IMR-90 (cell line): ENCODE data around the gene GALNT17. TPM values are rescaled to one million over a fixed set of nuclear protein-coding genes. Genes with fewer than 3 reads are reported as not detected.

Experiments
- ATAC-seq: fragments of 200-7000 bp; cut with Tn5 transposase; 2 replicates; pipeline ENCODE4 v1.9.1; 2020; ENCODE audit warnings: low read depth, mild to moderate bottlenecking, moderate library complexity
- BruUV-seq: library from RNA; stranded (reverse); fragments of 400-500 nt; replicated peaks from 2 replicates; lab custom pipeline; 2021; lab: Mats Ljungman, UMichigan
- CTCF ChIA-PET: fragments of 300-600 bp; formaldehyde crosslinking; extraction: SDS; loops from one replicate; lab custom pipeline; 2021; ENCODE audit warnings: antibody characterized with exemption; lab: Yijun Ruan, JAX
- POLR2A ChIA-PET: fragments of 300-600 bp; sonication (Branson Sonifier 250); formaldehyde crosslinking; loops from one replicate; lab custom pipeline; 2022; ENCODE audit warnings: antibody characterized with exemption; ENCODE audit not compliant: unreplicated experiment; lab: Charles Lee
- DNase-seq: peaks from one replicate; pipeline ENCODE4 v3.0.0; 2013
- H2AFZ ChIP-seq: replicated peaks from 2 replicates; pipeline ENCODE3; 2013; ENCODE audit warnings: low read length, mild to moderate bottlenecking; ENCODE audit not compliant: poor library complexity
- H2AK5ac ChIP-seq: 2 replicates; pipeline ENCODE4 v1.6.1; 2013; ENCODE audit warnings: low read depth, low read length, inconsistent platforms
- H2AK9ac ChIP-seq: replicated peaks from 2 replicates; pipeline ENCODE3; 2013; ENCODE audit warnings: mild to moderate bottlenecking, low read depth, low read length, moderate library complexity; ENCODE audit not compliant: poor library complexity
- H2BK120ac ChIP-seq: 2 replicates; pipeline ENCODE4 v1.6.1; 2013; ENCODE audit warnings: low read depth, low read length, inconsistent platforms
- H2BK15ac ChIP-seq: 3 replicates; pipeline ENCODE4 v1.6.1; 2013; ENCODE audit warnings: low read depth, low read length, inconsistent platforms
- H2BK20ac ChIP-seq: 2 replicates; pipeline ENCODE4 v1.6.1; 2013; ENCODE audit warnings: low read depth, mild to moderate bottlenecking, inconsistent platforms, low read length, moderate library complexity
- H2BK5ac ChIP-seq: 2 replicates; pipeline ENCODE4 v1.6.1; 2013; ENCODE audit warnings: mild to moderate bottlenecking, low read depth, low read length, inconsistent platforms; ENCODE audit not compliant: poor library complexity, severe bottlenecking
- H3K14ac ChIP-seq: replicated peaks from 2 replicates; pipeline ENCODE4 v1.6.1; 2013; ENCODE audit warnings: low read depth, low read length, inconsistent platforms
- H3K18ac ChIP-seq: 2 replicates; pipeline ENCODE4 v1.6.1; 2013; ENCODE audit warnings: low read depth, low read length, control low read depth
- H3K23ac ChIP-seq: 2 replicates; pipeline ENCODE4 v1.6.1; 2013; ENCODE audit warnings: low read depth, low read length, inconsistent platforms
- H3K27ac ChIP-seq: 2 replicates; pipeline ENCODE4 v1.5.1; 2013; ENCODE audit warnings: mild to moderate bottlenecking, control low read depth, low read length; ENCODE audit not compliant: insufficient read depth
- H3K27me3 ChIP-seq: 2 replicates; pipeline ENCODE4 v1.6.1; 2013; ENCODE audit warnings: low read length; ENCODE audit not compliant: control insufficient read depth, insufficient read depth
- H3K36me3 ChIP-seq: 2 replicates; pipeline ENCODE4 v1.6.1; 2013; ENCODE audit warnings: low read length, mixed read lengths; ENCODE audit not compliant: control insufficient read depth, insufficient read depth
- H3K4ac ChIP-seq: 2 replicates; pipeline ENCODE4 v1.6.1; 2013; ENCODE audit warnings: low read depth, low read length, inconsistent platforms
- H3K4me1 ChIP-seq: 2 replicates; pipeline ENCODE4 v1.6.1; 2013; ENCODE audit warnings: low read length, mixed read lengths; ENCODE audit not compliant: control insufficient read depth, insufficient read depth
- H3K4me2 ChIP-seq: 2 replicates; pipeline ENCODE4 v1.6.1; 2013; ENCODE audit warnings: low read depth, mild to moderate bottlenecking, control low read depth, low read length, moderate library complexity
- H3K4me3 ChIP-seq: 2 replicates; pipeline ENCODE4 v1.5.1; 2013; ENCODE audit warnings: low read depth, mild to moderate bottlenecking, control low read depth, low read length, moderate library complexity; ENCODE audit not compliant: insufficient read depth
- H3K56ac ChIP-seq: 2 replicates; pipeline ENCODE4 v1.6.1; 2013; ENCODE audit warnings: low read length, inconsistent platforms; ENCODE audit not compliant: insufficient read depth; ENCODE audit errors: extremely low read depth
- H3K79me1 ChIP-seq, 2 experiments: 2 replicates each; pipeline ENCODE4 v1.6.1; 2013; ENCODE audit warnings: low read length in 2 of 2, inconsistent platforms in 1 of 2, low read depth in 1 of 2
- H3K9ac ChIP-seq: 2 replicates; pipeline ENCODE4 v1.6.1; 2013; ENCODE audit warnings: low read depth, low read length, control low read depth
- H3K9me1 ChIP-seq: 2 replicates; pipeline ENCODE4 v1.6.1; 2013; ENCODE audit warnings: low read length, inconsistent platforms; ENCODE audit not compliant: insufficient read depth
- H3K9me3 ChIP-seq: 2 replicates; pipeline ENCODE4 v1.6.1; 2013; ENCODE audit warnings: low read length; ENCODE audit not compliant: control insufficient read depth, insufficient read depth
- H4K20me1 ChIP-seq: 2 replicates; pipeline ENCODE4 v1.6.1; 2013; ENCODE audit warnings: low read length, inconsistent platforms; ENCODE audit not compliant: insufficient read depth
- H4K5ac ChIP-seq: 2 replicates; pipeline ENCODE4 v1.6.1; 2013; ENCODE audit warnings: mild to moderate bottlenecking, low read depth, low read length, control low read depth
- H4K8ac ChIP-seq, 2 experiments: 2 replicates each; pipeline ENCODE4 v1.6.1; 2013; ENCODE audit warnings: low read depth in 2 of 2, low read length in 2 of 2, control low read depth in 1 of 2, inconsistent platforms in 1 of 2
- H4K91ac ChIP-seq: 2 replicates; pipeline ENCODE4 v1.6.1; 2013; ENCODE audit warnings: low read depth, low read length, inconsistent platforms; ENCODE audit not compliant: insufficient read depth
- CEBPB ChIP-seq: IDR thresholded peaks from 2 replicates; pipeline ENCODE4 v1.6.1; 2012; ENCODE audit warnings: low read depth, low read length, improper control_type of control experiment
- CHD1 ChIP-seq: IDR thresholded peaks from 2 replicates; pipeline ENCODE4 v1.6.1; 2012; ENCODE audit warnings: low read depth, low read length, improper control_type of control experiment
- ELK1 ChIP-seq: fragments of 150-350 bp; IDR thresholded peaks from 2 replicates; pipeline ENCODE4 v1.6.1; 2016; ENCODE audit warnings: low read depth, mild to moderate bottlenecking, low read length, moderate library complexity, borderline replicate concordance
- MXI1 ChIP-seq: IDR thresholded peaks from 2 replicates; pipeline ENCODE4 v1.6.1; 2012; ENCODE audit warnings: low read depth, mild to moderate bottlenecking, low read length, moderate library complexity, borderline replicate concordance
- NFE2L2 ChIP-seq: fragments of 150-350 bp; IDR thresholded peaks from 2 replicates; pipeline ENCODE4 v1.6.1; 2016; ENCODE audit warnings: low read depth, mild to moderate bottlenecking, low read length
- RAD21 ChIP-seq: IDR thresholded peaks from 2 replicates; pipeline ENCODE4 v1.6.1; 2012; ENCODE audit warnings: low read length, improper control_type of control experiment
- RFX5 ChIP-seq: IDR thresholded peaks from 2 replicates; pipeline ENCODE4 v1.8.0; 2012; ENCODE audit warnings: low read depth, mild to moderate bottlenecking, low read length, moderate library complexity
- SMC3 ChIP-seq: fragments of 150-350 bp; IDR thresholded peaks from 2 replicates; pipeline ENCODE4 v1.6.1; 2016; ENCODE audit warnings: low read depth, mild to moderate bottlenecking, antibody characterized with exemption, low read length, moderate library complexity
- WGBS, 2 experiments: methylation state at CpG; one replicate each; pipeline versions ENCODE4 v1.1.5 to v1.1.7; 2013; ENCODE audit warnings: missing lambda C conversion rate in 2 of 2; ENCODE audit not compliant: insufficient read length in 1 of 2; ENCODE audit errors: extremely low coverage in 2 of 2; 5-methylcytosine and 5-hydroxymethylcytosine counted together
- dilution Hi-C: fragments of 300-500 bp; cut with HindIII; formaldehyde crosslinking; loops from one replicate; pipeline ENCODE4 v1.14.3; 2018; ENCODE audit warnings: low sequenced_read_pairs; ENCODE audit not compliant: unreplicated experiment
- in situ Hi-C: fragments of 300-500 bp; cut with MboI; formaldehyde crosslinking; loops from 3 replicates; pipeline ENCODE4 v1.14.3; 2019; ENCODE audit warnings: low sequenced_read_pairs, inconsistent platforms, mixed read lengths
- intact Hi-C: fragments of 100-400 bp; cut with micrococcal nuclease; formaldehyde crosslinking; loops from 2 replicates; pipeline ENCODE4 v1.10.0; 2022
- polyA plus RNA-seq, 3 experiments: library from polyadenylated mRNA; depleted of rRNA; stranded (reverse); fragments of >200 nt; gene quantifications; 2 replicates each; pipeline ENCODE4 v1.2.3, GENCODE V29; 2012; ENCODE audit warnings: low replicate concordance in 1 of 3
- total RNA-seq: library from RNA; depleted of rRNA; stranded (reverse); fragments of >200 nt; gene quantifications from 2 replicates; pipeline ENCODE4 v1.2.3, GENCODE V29; 2012

GALNT17 gene
- total and polyA plus RNA-seq, 2 of the 4 experiments (the other 2 are of a cell fraction): not detected

GRCh38 chr7:71442492-71443190 is 310.7 kb downstream of the GALNT17 start:
- Histone ChIP-seq H3K23ac (no peak overlapping the region), H2BK120ac (no peak overlapping the region), H2AK9ac (no peak overlapping the region), H3K27me3 (no peaks in the 10 kb centered on the region), H2AK5ac (no peak overlapping the region), H4K20me1 (no peaks in the 10 kb centered on the region), H3K9me1 (no peaks in the 10 kb centered on the region), H3K56ac (no peak overlapping the region), H2BK5ac (no peak overlapping the region), H2AFZ (no peak overlapping the region), H3K36me3 (no peaks in the 10 kb centered on the region), H2BK20ac (no peak overlapping the region), H3K4me3 (no peak overlapping the region), H3K9ac (no peak overlapping the region), H3K27ac (no peak overlapping the region), H3K4me2 (no peak overlapping the region), H3K4me1 (no peaks in the 10 kb centered on the region), H3K14ac (no peak overlapping the region), H3K9me3 (peaks cover 14% of the 10 kb centered on the region; the same call in 1 of the 2 replicates), H3K79me1 (no peaks in the 10 kb centered on the region), H4K5ac (no peak overlapping the region), H4K91ac (no peak overlapping the region), H2BK15ac (no peak overlapping the region), H3K4ac (no peak overlapping the region), H3K18ac (no peak overlapping the region), H4K8ac (no peak overlapping the region)
- TF ChIP-seq CEBPB (no peak), CHD1 (no peak), RFX5 (no peak), MXI1 (no peak), RAD21 (no peak), NFE2L2 (no peak), ELK1 (no peak), SMC3 (no peak)
- ChIA-PET CTCF (no interaction called here), POLR2A (no interaction called here)
- intact Hi-C loops: no loop called here
- in situ Hi-C loops: no loop called here
- BruUV-seq: no TSS peak
- dilution Hi-C loops: no loop called here
- ATAC-seq (no peak), DNase-seq (no peak)
- 0% methylated on average over 1 of the region's 11 CpGs; no CpG with 5 or more reads in 1 of the 2 experiments for WGBS, 2 experiments
